Measurements from ENCODE around the gene RNF167. TPM values are rescaled to one million over a fixed set of nuclear protein-coding genes. Genes with fewer than 3 reads are reported as not detected.

Gene RNF167
- total and polyA plus RNA-seq, 2 donors (not counting 3 experiments of a cell fraction or from before 2014, with no cell fraction given), result 60.2 to 87.6 TPM

DNA sequence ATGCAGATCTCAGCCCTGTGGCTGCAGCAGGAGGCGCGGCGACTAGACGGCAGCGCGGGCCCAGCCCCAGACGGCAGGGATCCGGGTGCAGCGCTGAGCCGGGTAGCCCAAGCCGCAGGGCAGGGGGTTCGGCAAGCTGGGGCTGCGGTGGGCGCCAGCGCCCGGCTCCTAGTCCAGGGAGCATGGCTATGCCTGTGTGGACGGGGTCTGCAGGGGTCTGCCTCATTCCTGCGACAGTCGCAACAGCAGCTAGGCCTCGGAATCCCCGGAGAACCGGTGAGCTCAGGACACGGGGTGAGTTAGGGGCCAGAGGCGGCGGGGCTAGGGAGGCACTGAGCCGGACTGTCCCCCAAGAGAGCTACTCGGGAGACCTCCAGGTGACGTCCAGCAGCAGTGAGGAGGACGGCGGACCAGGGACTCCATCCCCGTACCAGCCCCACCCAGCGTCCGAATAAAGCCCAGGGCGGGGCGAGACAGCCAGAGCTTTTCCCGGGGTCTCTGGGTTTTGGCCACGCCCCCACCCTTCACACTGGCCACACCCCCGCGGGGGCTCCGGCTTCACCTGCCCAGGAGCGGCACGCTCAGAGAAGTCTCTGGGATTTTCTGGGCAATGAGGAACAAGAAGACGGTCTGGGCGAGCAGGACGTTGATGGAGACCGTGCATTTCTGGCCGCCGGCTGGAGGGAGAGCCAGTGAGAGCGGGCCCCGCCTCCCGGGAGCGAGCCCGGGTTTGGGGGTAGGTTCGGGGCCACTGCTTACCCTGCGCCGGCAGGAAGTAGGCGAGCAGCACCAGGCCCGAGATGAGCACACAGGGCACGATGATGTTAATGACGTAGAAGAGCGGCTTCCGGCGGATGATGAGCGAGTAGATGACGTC is 39.6 kb upstream of the RNF167 start:
- Histone ChIP-seq H3K9me1 (replicated peaks; ENCODE audit: control insufficient read depth, extremely low read depth, insufficient read depth, low read length) (no peaks in the 10 kb centered on the region), H3K27me3 (ENCODE audit: control insufficient read depth in 2 of 2, insufficient read depth in 2 of 2, low read length in 2 of 2) (no peaks in the 10 kb centered on the region), H3K4me1 (ENCODE audit: control insufficient read depth, extremely low read depth, insufficient read depth, low read length) (peaks cover 10% of the 10 kb centered on the region), H3K79me2 (ENCODE audit: control insufficient read depth, insufficient read depth, low read length) (no peaks in the 10 kb centered on the region), H3K4me2 (ENCODE audit: insufficient read depth, low read length) (peak overlapping the region; percentile 26), H3K27ac (ENCODE audit: insufficient read depth, low read depth, low read length) (no peak overlapping the region), H4K20me1 (replicated peaks; ENCODE audit: control insufficient read depth, extremely low read depth, insufficient read depth, low read length) (no peaks in the 10 kb centered on the region), H3K9me3 (replicated peaks; ENCODE audit: control insufficient read depth, insufficient read depth, low read length) (no peaks in the 10 kb centered on the region), H3K4me3 (replicated peaks in 1 of 3; ENCODE audit: insufficient read depth in 1 of 3, low read depth in 1 of 3, low read length in 3 of 3) (no peak overlapping the region), H2AFZ (ENCODE audit: low read depth, low read length) (peak overlapping the region; percentile 31), H3K9ac (replicated peaks; ENCODE audit: extremely low read depth, insufficient read depth, low read length) (peak overlapping the region; percentile 2), H3K36me3 (ENCODE audit: control insufficient read depth in 2 of 2, extremely low read depth in 1 of 2, insufficient read depth in 2 of 2, low read length in 2 of 2) (peaks cover 0 to 17% of the 10 kb centered on the region in 2 experiments)
- FAIRE-seq (peak; percentile 53), DNase-seq (ENCODE audit: low read depth, low spot score) (no peak)
- BruUV-seq (replicated peaks), result no TSS peak
- ChIA-PET POLR2A (no interaction called here), CTCF (interaction anchor here (0.5 to 6.9 kb wide), 7 partner anchors 9 to 191 kb away, joined by 3 to 70 read pairs (median 6); partner anchors contain the start of genes ARRB2 and PSMB6)
- TF ChIP-seq JUN (IDR thresholded peaks at IDR 0.05; ENCODE audit: borderline replicate concordance, insufficient read depth, insufficient read length, low read depth) (peak; percentile 8), EZH2 (IDR thresholded peaks at IDR 0.05; ENCODE audit: borderline replicate concordance, low read depth, low read length, severe bottlenecking) (peak; percentile 33), FOS (IDR thresholded peaks at IDR 0.05; ENCODE audit: borderline replicate concordance, insufficient read depth, low read length) (no peak), MYC (IDR thresholded peaks at IDR 0.05; ENCODE audit: low read depth, low read length) (no peak), GATA2 (IDR thresholded peaks at IDR 0.05; ENCODE audit: insufficient read depth, insufficient read length, low read depth, low read length) (no peak), POLR2A (IDR thresholded peaks at IDR 0.05; ENCODE audit: low read depth, low read length) (no peak), POLR2AphosphoS5 (IDR thresholded peaks at IDR 0.05; ENCODE audit: insufficient read depth, low read depth, low read length) (no peak)
- TF ChIP-seq, protein P1, sequence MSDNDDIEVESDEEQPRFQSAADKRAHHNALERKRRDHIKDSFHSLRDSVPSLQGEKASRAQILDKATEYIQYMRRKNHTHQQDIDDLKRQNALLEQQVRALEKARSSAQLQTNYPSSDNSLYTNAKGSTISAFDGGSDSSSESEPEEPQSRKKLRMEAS (IDR thresholded peaks at IDR 0.05; ENCODE audit: insufficient read depth, insufficient read length), result no peak
- TF ChIP-seq, protein P2, sequence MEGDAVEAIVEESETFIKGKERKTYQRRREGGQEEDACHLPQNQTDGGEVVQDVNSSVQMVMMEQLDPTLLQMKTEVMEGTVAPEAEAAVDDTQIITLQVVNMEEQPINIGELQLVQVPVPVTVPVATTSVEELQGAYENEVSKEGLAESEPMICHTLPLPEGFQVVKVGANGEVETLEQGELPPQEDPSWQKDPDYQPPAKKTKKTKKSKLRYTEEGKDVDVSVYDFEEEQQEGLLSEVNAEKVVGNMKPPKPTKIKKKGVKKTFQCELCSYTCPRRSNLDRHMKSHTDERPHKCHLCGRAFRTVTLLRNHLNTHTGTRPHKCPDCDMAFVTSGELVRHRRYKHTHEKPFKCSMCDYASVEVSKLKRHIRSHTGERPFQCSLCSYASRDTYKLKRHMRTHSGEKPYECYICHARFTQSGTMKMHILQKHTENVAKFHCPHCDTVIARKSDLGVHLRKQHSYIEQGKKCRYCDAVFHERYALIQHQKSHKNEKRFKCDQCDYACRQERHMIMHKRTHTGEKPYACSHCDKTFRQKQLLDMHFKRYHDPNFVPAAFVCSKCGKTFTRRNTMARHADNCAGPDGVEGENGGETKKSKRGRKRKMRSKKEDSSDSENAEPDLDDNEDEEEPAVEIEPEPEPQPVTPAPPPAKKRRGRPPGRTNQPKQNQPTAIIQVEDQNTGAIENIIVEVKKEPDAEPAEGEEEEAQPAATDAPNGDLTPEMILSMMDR (IDR thresholded peaks at IDR 0.05; ENCODE audit: extremely low read depth in 1 of 2, insufficient read depth in 1 of 2, low read depth in 1 of 2, low read length in 2 of 2), result no peak
- dilution Hi-C loops (cut with MboI; ENCODE audit: extremely low pct_ligation_motif_present, low sequenced_read_pairs) (no loop called here), intact Hi-C loops (cut with micrococcal nuclease) (loop anchor here (5.0 kb wide), 2 partner anchors 113 to 168 kb away; partner anchors contain the start of genes GLTPD2, MED11 and VMO1)

Data from endothelial cell of umbilical vein (primary cell).